Hematopoietic multipotent progenitor cell treated with erythropoietin and hydrocortisone succinate and interleukin-3 and kit ligand, for 4 days (in vitro differentiated cells): ENCODE results near the gene TLN1.

Experiments used
- DNase-seq: peaks from one replicate; pipeline ENCODE4 v3.0.0-alpha.2; 2015

TLN1 gene, protein sequence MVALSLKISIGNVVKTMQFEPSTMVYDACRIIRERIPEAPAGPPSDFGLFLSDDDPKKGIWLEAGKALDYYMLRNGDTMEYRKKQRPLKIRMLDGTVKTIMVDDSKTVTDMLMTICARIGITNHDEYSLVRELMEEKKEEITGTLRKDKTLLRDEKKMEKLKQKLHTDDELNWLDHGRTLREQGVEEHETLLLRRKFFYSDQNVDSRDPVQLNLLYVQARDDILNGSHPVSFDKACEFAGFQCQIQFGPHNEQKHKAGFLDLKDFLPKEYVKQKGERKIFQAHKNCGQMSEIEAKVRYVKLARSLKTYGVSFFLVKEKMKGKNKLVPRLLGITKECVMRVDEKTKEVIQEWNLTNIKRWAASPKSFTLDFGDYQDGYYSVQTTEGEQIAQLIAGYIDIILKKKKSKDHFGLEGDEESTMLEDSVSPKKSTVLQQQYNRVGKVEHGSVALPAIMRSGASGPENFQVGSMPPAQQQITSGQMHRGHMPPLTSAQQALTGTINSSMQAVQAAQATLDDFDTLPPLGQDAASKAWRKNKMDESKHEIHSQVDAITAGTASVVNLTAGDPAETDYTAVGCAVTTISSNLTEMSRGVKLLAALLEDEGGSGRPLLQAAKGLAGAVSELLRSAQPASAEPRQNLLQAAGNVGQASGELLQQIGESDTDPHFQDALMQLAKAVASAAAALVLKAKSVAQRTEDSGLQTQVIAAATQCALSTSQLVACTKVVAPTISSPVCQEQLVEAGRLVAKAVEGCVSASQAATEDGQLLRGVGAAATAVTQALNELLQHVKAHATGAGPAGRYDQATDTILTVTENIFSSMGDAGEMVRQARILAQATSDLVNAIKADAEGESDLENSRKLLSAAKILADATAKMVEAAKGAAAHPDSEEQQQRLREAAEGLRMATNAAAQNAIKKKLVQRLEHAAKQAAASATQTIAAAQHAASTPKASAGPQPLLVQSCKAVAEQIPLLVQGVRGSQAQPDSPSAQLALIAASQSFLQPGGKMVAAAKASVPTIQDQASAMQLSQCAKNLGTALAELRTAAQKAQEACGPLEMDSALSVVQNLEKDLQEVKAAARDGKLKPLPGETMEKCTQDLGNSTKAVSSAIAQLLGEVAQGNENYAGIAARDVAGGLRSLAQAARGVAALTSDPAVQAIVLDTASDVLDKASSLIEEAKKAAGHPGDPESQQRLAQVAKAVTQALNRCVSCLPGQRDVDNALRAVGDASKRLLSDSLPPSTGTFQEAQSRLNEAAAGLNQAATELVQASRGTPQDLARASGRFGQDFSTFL (N-terminal part only)

DNA sequence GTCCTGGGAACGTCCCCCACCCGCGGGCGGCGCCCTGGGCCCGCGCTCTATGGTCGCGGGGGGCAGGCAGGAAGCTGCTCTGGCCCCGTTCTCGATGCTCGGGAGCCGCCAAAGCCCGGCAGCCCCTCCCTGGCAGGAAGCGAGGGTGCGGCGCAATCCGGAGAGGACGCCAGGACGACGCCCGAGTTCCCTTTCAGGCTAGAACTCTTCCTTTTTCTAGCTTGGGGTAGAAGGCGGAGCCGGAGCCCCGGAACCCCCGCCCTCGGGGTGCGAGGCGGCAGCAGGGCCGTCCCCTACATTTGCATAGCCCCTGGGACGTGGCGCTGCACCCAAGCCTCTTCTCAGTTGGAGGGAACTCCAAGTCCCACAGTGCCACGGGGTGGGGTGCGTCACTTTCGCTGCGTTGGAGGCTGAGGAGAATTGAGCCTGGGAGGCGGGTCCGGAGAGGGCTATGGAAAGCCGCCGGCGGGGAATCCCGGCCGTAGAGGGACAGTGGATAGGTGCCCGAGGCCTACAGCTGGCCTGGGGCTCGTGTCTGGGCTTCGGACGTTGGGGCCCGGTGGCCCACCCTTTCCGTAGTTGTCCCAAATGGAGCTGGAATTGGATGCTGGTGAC lies at the start of gene TLN1, which contains the start of gene CREB3:
Gene TLN1, minus strand, starts transcription at position 11 of the 615 bp plus-strand sequence. CDS start 6,501 bp downstream, outside the sequence.
Gene CREB3, plus strand, starts transcription at position 482 of the 615 bp plus-strand sequence. Its CDS starts 107 bp downstream, at position 589.
- DNase-seq: peak; percentile 99

DNA sequence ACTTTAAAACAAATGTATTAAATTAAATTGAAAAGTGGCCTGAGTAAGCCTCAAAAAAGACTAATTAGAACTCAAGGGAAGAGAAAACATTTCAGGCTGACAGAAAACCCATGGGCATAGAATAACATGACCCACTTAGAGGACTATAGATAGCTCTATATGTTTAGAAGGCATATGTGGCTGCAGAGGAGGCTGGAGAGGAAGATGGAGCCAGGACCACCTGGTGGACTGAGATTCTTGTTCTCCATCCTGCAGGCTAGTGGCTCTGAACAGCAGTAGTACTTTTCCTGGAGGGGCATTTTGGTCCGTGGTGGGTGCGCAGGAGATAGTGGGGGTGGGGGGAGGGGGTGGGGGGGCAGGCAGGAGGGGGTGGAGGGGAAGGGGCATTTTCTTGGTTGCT lies 49.1 kb upstream of the TLN1 start:
- DNase-seq: no peak

DNA sequence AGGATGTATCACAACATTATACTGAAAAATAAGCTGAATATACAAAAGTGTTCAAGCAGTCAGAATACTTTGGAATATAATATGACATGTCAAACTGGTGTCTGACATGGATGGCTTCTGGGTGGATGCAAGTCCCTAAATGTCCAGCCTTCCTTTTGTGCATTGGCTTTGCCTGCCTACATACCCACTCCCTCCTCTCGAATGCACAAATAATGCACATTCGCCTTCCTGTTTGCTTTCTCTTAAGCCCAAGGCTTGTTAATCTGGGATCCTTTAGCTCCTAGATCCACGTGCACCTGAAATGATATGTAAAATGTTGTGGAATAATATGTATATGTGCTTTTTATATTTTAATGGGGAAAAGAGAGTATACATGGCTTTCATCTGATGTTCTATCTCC lies 46.5 kb upstream of the TLN1 start:
- DNase-seq: no peak

DNA sequence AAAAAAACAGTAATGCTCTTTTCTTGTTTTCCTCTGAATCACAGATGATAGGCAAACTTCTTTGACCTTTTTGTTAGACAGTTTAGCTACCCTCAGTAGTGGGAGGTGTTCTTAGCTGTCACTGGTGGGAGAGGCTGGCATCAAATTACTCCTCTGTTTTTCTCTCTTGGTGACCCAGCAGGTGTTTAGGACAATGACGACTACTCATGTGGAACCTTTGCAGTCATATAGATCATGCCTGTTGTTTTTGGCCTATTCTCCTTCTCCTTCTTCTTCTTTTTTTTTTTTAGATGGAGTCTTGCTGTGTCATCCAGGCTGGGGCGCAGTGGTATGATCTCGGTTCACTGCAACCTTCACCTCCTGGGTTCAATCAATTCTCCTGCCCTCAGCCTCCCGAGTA lies 44.0 kb upstream of the TLN1 start:
- DNase-seq: no peak

DNA sequence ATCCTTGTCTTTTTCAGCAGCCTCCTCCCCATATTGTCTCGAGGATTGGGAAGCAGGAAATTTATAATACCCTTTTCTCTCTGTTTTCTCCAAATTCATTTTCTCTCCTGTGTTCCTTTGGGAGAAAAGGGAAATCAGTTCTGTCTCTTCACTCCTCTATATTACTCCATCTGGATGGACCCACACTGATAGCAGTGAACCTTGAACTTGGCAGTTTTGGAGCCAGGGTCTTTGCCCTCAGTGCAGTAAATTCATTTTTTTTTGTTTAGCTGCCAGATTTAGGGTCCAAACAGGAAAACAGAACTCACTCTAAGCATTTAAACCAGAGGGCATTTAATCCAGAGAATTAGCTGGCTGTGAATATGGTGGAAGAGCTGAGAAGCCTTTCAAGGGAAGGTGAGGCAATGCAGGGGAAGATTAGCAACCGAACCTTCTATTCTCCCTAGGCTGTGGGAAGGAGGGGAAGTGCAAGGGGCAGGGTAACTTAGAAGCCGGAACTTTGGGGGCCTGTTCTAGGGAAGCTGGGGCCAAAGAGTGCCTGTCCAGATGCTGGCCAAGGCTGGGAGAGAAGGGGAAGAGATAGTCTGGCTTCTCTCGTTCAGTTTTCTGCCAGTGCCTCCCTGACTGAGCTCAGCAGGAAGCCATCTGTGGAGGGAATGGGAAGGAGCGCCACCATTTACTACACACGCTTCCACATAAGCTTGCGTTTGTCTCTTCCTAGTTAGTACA lies 43.1 kb upstream of the TLN1 start:
- DNase-seq: peak; percentile 63

DNA sequence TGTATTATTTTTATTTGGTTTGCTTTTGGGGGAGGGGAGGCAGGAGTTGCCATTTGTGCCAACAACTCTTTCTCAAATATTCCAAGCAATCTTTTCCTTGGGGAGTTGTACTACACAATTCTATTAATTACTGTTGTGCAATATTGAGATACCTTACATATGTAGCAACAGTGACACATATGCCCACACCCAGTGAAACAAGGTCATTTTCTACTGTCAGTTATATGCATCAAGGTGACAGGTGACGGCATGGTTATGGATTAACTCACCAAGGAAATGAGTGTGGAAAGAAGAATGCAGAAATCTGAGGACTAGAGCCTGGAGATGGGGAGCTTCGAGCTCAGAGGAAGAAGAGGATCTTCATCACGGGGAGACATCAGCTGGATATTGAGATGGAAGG lies 39.9 kb upstream of the TLN1 start:
- DNase-seq: no peak

DNA sequence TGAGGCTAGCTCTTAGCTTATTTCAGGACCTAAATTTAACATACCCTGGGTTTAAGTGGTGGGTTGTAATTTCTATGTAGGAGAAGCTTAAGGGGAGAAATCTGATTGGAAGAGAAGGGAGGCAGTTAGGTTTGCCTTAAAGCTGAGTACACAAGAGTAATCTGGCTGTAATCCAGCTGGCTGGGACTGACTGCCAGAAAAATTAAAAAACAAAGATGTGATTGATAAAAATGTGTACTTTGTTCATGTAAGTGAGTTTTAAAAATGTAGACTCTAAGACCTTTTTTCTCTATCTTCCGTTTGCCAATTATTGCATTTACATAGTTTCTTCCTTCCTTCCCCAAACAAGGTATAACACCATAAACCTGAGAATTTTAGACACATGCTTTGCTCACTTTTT lies 39.5 kb upstream of the TLN1 start:
- peak; percentile 64 for DNase-seq

DNA sequence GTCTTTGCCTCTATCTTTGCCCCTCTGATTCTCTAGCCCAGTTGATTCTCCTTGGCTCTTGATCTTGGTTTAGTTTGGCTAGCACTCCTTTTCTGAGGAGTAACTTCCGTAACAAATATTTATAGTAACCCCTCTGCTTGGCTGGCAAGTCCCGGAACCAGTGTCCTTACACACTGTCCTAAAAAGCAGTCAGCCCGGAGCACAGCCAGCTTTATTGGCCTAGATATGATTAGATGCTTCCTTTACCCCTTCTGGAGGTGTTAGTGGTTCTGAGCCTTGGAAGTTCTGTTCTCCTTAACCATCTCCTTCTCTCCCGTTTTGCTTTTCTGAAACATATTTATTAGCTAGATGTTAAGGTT lies 39.1 kb upstream of the TLN1 start:
- no peak for DNase-seq

DNA sequence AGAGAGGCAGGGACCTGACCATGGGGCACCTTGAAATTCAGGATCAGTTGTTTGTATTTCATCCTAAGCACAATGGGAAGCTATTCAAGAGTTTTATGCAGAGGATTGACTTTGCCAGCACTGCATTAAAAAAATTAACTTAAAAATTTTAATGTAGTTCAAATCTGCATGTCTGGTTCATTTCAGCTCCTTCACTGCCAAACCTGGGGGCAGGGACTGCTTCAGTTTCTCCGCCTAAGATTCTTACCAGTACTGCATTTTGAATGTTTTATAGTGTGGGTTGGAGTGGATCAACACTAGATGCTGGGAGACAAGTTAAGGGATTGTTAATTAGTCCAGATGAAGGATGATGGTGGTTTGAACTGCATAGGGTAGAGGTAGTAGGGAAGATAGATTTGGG lies 37.8 kb upstream of the TLN1 start:
- DNase-seq: no peak

DNA sequence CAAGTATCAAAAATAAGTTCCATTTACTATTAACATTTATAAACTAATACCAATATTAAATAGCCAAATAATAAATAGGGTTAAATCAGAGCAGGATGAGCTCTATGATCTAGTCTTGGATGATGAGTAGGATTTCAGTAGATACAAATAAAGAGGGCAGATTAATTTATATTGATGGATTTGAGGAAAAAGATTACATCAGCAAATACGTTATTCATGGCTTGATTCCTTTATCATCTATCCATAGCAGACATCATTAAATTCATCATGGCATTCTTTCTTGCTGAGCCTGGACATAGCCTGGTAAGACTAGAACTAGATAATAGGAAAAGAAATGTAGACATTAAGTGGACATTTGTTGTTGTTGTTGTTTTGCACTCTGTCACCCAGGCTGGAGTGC lies 35.5 kb upstream of the TLN1 start:
- DNase-seq: no peak

DNA sequence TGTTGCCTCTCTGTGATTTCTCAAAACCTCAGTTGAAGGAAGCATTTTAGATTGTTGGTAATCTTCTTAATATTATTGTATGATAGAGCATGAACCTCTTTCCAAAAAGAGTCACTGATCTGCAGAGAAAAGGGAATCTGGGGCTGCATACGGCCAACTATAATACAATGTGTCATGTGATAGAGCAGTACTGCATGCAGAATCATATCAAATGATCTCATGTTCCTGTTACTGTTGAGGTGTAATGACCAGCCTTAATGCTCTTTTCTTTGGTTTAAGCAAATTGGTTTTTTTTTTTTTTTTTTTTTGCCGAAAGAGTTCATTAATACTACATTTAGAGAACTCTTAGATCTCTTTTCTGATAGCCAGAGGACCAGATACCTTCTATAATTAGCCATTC lies 35.0 kb upstream of the TLN1 start:
- DNase-seq: peak; percentile 21

DNA sequence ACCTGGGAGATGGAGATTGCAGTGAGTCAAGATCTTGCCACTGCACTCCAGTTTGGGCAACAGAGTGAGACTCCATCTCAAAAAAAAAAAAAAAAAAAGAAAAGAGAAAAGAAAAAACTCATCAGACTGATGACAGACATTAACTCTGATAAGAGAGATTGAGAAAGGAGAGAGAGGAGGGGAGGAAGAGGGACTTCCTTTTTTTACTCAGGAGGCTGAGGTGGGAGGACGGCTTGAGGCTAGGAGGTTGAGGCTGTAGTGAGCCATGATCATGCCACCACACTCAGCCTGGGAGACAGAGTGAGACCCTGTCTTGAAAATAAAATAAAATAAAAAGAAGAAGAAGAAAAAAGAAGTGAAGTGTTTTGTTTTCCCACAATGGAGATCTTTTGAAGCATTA lies 31.8 kb upstream of the TLN1 start:
- peak; percentile 19 for DNase-seq

DNA sequence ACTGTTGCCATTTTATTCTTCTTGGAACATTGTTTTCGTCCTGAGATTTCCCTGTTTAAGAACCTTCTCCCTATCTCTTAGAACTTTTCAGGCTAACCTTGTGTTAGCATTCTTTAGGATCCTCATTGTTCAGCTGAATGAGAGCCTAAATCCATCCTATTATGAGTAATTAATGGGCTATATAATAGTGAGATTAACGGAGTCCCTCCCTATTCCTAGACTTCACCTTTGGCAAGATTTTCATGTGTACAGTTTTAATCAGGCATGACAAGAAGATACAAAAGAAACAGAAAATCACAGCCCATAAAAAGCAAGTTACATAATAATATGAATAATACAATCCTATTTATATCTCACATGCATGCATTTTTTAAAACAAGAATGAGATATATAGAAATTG lies 31.2 kb upstream of the TLN1 start:
- no peak for DNase-seq

DNA sequence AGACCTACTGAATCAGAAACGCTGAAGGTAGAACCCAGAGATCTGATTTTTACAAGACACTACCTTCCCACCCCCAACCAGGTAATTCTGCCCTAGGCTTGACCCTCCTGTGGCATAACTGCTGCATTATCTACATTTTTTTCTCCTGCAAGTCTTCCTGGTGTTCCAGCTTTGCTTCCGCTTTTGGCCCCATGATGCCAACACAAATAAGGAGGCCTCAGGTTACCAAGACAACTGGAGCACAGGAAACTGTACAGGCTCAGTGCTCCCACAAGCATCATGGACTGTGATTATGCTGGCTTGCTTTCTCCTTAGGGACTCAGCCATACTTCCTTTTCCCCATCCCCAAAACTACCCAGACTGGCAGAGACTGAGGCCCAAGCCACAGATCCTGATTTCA lies 28.7 kb upstream of the TLN1 start:
- peak; percentile 37 for DNase-seq

DNA sequence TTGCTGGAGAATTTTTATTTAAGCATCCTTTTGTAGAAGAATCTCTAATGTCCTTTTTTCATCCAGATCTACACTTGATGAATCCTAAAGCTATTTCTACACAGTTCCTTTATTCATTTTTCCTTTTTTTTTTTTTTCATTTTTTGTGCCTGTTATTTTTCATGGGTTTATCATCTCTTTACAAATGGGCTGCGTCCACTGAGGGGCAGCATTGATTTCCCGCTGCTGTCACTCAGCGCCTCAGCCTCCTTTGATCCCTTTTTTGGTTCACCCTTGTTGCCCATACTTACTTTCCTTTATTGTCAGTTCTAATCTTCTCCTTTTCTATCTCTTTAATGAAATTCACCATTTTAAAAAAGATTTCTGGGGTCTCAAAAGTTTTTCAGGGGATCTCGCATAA lies 27.8 kb upstream of the TLN1 start:
- no peak for DNase-seq

DNA sequence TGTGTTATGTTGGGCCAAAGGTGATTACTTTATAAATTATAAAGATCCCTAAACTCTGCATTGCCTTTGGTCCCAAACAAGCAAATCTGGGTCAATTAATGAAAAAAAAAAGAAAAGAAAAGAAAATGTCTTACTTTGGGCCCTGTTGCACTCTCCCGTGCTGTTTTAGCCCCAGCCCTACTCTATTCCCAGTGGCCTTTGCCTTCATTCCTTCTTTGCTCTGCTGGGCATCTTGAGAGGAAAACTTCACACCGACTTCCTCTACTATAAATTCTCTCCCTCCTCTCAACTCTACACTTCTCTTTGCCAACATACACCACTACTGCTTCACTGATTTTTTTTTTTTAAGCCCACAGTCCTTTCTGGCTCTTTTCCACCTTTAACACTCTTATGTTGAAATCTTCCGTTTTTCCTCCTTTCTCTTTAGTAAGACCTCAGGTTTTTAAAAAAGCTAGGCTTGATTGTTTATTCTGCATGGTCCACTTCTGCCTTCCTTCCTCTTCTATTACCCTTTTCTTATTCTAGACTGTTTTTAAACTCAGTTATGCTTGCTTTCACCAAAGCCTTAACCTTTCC lies 26.6 kb upstream of the TLN1 start:
- no peak for DNase-seq

DNA sequence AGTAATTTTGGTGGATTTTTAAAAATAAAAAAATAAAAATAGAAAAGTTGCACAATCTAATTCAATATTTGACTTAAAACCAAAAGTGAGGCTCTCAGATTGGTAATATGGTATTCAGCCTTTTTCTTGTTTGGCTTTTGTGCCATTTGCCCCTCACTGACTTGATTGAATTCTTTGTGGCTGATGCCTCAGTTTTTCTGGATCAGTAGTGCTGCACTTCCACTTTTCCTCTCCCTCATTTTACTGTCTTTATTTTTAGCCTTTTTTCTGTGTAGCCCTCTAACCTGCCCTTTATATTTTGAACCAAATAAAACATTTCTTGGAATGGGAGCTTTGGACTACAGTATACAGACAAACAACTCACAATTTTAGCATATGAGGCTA lies 25.9 kb upstream of the TLN1 start:
- no peak for DNase-seq

DNA sequence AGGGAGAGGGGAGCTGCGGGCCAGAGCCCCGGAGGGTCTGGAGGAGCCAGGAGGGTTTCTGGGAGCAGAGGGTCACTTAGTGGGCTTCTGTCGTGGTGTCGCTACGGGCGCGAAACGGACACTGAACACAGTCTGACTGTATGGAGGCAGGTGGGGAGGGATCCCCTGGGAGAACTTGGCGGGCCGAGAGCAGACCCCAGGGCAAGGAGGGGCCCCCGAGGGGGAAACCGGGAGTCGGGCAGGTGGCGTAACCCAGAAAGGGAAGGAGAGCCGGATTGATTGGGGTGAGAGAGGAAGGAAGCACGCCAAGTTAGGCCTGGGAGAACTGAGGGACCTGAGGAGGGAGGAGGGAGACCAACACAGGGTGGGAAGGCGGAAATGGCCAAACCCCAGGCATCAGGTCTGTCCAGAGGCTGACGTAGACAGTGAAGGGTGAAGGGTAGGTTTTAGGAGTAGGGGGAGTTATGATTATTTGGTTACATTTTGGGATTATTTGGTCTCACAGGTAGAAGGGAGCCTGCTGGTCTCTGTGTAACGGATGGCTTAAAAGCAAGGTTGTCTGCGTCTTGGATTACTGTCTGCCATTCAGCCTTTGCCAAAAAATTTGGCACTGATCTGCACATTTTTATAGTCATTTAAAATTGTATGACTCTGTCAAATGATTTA lies 25.4 kb upstream of the TLN1 start:
- peak; percentile 67 for DNase-seq

DNA sequence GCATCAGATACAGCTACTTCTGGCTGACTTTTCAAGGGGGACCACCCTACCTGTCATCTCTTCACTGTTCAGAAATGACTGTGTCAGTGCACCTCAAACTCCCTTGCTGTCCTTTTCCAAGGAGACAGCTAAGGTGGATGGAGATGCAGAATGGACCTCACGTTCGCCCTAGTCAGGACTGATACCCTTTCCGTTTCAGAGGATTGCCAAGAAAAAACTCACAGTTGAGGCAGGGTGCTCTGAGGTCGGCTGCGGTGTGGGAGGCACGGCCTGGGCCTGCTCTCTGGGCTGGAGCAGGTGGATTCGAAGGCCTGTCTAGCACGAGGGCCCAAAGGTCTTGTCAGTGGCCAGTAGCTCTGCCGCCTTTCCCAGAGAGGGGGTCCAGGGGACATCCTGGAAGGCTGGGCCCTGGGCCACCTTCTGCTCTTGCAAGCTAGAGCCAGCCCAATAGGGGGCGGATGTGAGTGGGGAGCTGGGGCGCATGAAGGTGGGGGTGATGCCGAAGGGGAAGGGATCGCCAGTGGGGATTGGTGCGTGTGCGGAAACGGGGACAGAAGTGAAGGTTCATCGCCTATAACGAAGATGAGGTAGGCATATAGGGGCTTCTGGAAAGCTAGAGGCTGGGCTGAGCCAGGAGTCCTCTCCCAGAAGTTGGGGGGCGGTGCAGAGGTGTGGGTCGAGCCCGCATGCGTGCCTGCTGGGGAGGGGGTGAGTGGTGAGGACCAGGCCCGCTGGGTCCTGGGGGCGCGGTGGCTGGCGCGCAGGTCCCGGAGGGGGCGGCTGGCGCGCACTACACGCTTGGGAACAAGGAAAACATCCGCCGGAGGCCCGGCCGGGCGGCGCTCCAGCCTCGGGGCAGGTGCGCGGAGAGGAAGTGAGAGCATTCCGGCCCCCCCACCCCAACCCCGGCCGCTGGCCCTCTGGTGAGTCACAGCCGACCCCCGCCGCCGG lies 24.6 kb upstream of the TLN1 start:
- DNase-seq: peak; percentile 92

DNA sequence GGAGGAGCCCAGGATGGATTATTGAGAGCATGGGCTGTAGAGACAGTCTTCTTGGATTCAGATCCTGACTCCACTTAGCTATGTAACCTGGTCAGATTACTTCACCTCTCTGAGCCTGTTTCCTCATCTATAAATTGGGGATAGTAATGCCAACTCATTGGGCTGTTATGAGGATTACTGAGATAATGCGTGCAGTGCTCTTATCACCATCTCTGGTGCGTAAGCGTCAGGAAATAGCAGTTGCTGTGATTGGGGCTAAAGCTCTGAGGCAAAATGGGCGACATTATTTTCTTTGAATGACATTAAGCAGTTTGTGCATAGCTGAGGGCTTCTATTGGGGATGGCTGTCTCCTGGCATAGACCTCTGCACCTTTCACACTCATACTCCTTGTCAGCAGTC lies 23.1 kb upstream of the TLN1 start:
- DNase-seq: peak; percentile 46
